Glomerular visceral epithelial cell (primary cell): ENCODE results near the gene ZNF326.
"Not testable (repeated sequence)": the region's sequence is repeated elsewhere in the genome, so short reads cannot be mapped to it uniquely, and the experiment has no call there.

Experiments
- DNase-seq: peaks from one replicate; pipeline ENCODE4 v3.0.0-alpha.2; 2016; ENCODE audit errors: extremely low spot score

Gene ZNF326

DNA sequence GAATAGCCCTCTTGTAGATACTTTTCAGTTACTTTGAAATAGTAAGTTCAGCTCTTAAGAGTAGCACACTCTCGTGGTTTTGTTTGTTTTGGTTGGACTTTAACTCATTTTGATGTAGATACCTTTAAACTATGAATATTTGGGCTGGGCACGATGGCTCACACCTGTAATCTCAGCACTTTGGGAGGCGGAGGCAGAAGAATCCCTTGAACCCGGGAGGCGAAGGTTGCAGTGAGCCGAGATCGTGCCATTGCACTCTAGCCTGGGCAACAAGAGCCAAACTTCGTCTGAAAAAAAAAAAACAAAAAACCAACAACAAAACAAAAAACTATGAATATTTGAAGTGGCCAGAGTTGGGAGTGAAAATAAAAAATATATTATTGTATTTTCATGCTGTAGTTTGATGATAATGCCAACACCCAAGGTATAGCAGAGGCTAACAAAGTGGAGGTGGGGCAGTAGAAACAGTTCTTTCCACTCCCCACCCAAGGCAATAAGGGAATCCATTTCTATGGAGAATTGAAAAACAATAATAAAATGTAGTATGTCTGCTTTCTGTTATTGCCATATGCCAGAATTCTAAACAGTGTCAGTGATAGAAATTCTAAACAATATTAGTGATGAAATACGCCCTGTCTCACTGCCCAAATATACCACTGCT lies 1.7 kb downstream of the ZNF326 start:
- DNase-seq, result no peak

DNA sequence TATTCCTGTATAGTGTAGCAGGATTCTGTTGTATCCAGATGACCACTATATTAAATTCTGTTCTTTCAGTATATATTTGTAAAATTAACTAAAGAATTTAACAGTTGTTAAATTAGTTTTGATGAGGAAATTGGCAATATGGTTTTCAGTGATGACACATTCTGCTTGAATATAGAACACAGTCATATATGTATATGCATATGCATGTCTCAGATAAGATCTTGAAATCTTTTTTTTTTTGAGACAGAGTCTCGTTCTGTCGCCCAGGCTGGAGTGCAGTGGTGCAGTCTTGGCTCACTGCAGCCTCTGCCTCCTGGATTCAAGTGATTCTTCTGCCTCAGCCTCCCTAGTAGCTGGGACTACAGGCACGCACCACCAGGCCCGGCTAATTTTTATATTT lies 2.2 kb downstream of the ZNF326 start:
- not testable (repeated sequence) for DNase-seq

DNA sequence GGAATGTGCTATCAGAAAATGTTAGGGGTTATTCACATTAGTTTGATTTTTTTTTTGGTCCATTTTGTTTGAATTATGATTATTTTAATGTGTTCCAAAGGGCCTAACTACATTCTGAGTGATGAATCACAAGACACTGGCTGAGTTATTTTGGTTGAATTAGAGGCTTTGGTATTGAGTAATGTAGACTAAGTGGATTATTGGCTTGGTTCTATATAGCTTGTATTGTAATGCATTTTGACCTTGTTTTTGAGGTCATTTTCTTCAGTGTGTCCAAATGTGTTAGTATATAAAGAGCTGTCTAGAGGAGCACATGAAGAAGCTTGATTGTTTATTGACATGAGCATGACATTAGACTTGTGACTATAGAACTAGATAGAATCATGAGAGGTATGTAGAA lies 3.4 kb downstream of the ZNF326 start:
- no peak for DNase-seq

DNA sequence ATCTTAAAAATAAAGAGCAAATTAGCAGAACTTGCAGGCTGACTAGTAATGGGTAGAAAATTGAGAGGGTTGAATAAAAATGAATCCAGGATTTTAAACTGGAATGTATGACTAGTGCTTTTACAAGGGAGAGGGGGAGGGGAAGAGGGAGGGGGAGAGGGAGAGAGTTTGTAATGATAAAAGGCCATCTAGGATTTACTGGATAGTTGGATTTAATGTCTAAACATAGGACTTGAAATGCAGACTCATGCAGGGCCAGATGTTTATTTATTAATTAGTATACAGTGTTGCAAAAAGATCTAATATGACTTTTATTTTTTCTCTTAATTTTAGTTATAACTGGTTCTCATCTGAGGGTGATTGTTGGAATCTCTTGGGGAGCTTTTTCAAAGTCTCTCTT lies 4.3 kb downstream of the ZNF326 start:
- DNase-seq, result no peak

DNA sequence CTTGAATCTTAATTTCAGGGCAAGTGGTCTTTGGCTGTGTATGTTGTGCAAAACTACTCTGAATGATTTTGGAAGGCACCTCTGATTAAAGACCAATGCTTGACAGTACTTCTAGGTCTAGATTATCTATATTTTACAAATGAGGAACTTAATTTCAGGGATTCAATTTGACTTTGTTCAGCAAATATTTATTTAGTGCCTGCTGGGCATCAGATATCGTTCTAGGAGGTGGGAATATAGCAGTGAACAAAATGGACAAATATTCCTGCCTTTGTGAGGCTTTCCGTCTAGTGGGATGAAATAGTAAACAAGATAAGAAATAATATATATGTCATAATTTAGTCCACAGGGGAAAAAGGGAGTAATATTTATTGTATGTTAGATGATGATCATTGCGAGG lies 4.7 kb downstream of the ZNF326 start:
- no peak for DNase-seq

DNA sequence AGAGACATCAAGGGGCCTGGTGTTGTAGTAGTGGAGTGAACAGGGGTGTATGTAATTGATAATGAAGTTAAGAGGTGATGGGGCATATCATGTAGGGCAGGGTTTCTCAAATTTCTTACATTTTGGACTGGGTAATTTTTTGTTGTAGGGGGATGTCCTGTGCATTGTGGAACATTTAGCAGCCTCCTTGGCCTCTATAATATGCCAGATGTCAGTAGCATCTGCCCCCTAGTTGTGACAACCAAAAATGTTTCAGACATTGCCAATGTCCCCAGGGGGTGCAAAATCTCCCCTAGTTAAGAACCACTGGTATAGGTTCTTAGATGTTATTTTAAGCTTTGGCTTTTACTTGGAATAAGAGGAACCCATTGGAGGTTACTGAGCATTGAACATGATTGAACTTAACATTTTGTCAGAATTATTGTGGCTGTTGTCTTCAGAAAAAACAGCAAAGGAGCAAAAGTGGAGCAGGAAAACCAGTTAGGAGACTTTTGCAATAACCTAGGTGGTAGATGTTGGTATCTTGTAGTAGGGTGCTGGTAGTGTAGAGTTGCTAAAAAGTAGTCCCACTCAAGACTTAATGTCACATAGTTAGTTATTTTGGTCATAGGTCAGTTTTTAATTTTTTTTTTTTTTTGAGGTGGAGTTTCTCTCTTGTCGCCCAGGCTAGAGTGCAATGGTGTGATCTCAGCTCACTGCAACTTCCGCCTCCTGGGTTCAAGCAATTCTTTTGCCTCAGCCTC lies 6.2 kb downstream of the ZNF326 start:
- no peak for DNase-seq

DNA sequence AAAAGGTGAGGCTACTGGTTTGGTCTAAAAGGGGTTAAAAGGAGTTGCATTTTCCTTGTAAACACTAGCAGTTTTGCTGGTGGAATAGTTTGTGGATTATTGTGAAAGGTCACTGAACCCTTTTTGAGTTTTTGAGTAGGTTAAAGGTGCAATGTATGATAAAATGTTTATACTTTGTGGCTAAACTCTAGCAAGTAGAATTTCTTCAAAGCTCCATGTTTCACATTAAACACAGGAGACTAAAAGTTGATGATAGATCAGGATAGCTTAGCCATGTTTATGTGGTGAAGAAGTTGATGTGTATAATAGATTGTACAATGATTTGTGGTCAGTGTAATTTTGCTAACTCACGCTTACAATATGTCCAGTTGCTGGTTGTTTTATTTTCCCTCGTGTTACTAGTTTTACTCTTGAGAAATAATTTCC lies 13.1 kb downstream of the ZNF326 start:
- DNase-seq, result no peak

DNA sequence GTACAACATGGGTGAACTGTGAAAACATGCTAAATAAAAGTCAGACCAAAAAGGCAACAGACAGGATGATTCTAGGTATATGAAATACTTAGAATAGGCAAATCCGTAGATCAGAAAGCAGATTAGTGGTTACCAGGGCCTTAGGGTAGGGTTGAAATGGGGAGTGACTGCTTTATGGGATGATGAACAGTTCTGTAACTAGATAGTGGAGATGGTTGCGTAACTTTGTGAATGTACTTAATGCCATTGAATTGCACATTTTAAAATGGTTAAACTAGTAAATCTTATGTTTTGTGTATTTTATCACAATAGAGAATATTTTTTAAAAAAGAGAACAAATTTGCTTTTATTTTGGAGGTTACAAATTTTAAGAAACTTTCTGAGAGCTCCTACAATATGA lies 17.4 kb downstream of the ZNF326 start:
- DNase-seq, result no peak

DNA sequence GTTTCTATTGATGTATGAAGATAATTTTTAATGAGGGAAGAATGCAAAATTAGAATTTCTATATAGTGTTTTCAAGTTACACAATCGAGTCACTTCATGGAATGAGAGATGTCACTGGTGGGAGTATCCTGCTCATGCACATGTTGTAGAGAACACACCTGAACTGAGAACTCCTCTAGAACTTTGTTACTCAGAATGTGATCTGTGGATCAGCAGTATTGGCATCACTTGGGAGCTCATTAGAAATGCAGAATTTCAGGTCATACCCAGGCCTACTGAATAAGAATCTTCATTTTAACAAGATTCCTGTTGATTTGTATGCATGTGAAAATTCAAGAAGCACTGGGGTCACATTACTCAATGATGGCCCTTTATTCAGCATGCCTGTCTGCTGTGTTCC lies 28.8 kb downstream of the ZNF326 start:
- no peak for DNase-seq

DNA sequence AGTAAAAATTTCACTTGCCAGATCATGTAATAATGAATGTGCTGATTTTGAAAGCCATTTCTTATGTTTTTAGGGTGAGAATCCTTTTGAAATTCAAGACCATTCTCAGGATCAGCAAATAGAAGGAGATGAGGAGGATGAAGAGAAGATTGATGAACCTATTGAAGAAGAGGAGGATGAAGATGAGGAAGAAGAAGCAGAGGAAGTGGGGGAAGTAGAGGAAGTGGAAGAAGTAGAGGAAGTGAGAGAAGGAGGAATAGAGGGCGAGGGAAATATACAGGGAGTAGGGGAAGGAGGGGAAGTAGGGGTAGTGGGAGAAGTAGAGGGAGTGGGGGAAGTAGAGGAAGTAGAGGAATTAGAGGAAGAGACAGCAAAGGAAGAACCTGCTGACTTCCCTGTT lies 32.4 kb downstream of the ZNF326 start:
- no peak for DNase-seq

DNA sequence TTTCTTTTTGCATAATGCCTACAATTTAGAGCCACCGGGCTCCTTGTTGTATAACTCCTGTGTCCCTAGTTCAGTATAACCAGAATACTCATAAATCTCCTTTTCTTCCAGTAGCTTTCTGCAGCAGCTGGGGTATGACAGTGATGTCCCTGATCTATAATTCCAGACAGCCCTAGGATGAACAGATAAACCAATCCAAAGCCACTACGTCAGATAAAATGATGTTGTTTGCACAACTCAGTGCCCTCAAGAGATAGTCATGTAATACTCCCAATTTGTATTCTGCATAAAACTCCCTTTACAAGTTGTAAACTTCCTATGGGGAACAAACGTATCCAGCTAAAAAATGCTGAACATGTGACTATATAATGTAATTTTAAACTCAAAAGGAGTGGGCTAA lies 44.7 kb downstream of the ZNF326 start:
- no peak for DNase-seq

DNA sequence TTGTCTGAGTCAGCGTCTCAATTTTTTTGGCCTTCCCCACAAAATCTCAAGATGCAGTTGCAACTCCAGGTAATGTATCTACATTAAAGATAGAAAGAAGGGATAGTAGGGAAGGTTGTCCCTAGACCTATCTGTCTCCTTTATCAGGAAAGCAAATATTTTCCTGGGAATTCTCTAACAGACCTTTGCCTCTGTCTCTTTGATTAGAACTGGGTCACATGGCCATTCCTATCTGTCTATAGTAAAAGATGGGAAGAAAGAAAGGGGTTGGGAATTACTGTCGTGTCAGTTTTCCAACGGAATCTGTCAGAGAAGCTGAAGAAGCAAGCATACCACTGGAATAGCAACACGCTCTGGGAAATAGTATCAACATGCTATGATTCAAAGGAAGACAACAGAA lies 48.7 kb downstream of the ZNF326 start:
- no peak for DNase-seq

DNA sequence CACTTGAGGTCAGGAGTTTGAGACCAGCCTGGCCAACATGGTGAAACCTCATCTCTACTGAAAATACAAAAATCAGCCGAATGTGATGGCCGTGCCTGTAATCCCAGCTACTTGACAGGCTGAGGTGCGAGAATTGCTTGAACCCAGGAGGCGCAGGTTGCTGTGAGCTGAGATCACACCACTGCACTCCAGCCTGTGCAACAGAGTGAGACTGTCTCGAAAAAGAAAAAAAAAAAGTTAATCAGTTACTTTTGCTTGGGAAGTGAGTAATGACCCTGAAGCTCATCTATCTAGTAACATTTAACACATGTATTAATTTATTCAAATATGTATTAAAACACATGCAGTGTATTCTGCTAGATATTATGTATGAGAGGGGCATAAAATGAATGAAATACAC lies 49.4 kb downstream of the ZNF326 start:
- peak; percentile 41 for DNase-seq

DNA sequence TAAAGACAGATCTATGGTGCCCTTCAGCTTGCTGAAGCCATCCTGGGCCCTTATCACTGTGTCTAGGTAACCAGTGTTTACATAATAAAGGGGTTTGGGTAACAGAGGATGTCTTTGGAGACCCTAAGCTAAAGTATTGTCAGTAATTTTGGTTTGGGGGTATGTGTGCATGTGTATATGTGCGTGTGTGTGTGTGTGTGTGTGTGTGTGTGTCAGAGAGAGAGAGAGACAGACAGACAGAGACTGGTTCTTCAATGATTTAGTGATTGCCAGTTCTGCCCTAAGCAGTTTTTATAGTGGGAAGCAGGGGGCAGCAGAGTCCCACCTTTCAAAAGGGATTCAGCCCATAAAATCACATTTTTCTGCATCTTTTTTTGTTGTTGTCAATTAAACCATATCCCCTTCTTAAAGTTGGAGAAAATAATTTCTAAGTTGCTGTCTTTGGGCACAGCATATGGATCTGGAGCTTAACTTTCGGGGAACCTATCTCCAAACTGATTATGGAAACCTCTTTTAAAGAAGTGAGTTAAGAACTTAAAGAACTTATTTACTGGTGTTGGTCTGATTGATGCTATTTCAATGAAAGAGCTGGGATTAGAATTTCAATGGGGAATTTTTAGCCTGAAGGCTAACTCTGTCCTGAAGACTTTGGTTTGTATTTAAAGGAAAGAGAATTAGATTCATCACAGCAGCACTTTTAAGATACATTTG lies 51.1 kb downstream of the ZNF326 start:
- peak; percentile 17 for DNase-seq

DNA sequence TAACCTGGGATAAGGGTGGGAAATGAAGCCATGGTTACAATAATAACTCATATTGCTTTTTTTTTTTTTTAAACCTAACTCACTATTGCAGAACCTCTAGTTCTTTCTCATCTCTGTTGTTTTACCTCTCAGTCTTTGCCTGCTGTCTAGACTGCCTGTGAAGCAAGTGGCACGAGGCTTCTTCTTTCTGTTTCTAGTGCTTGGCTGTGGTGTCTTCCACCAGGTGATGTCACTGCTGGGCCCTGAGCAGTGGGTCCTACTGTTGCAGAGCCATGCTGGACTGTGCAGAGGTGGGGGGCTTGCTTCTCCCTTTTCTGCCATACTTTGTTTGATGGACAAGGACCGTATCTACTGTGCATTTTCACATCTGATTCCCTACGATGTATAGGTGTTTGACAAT lies 51.7 kb downstream of the ZNF326 start:
- no peak for DNase-seq

DNA sequence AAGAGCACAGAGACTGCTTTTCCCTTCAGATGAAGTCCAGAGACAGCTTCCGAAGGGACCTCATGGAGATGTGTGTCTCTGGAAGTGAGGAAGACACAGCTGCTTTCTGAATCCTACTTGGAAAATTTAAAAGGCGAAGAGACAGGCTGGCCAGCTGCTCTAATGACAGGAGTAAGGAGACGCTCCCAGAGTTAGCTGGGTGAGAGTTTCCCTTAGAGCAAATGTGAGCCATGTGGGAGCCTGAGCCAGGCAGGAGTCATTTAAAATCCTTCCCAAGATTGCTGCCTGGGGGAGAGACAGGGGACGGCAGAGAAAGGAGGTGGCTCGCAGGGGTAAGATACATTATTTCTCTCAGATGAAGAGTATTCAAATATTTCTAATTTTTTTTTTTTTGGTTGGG lies 53.1 kb downstream of the ZNF326 start:
- no peak for DNase-seq

DNA sequence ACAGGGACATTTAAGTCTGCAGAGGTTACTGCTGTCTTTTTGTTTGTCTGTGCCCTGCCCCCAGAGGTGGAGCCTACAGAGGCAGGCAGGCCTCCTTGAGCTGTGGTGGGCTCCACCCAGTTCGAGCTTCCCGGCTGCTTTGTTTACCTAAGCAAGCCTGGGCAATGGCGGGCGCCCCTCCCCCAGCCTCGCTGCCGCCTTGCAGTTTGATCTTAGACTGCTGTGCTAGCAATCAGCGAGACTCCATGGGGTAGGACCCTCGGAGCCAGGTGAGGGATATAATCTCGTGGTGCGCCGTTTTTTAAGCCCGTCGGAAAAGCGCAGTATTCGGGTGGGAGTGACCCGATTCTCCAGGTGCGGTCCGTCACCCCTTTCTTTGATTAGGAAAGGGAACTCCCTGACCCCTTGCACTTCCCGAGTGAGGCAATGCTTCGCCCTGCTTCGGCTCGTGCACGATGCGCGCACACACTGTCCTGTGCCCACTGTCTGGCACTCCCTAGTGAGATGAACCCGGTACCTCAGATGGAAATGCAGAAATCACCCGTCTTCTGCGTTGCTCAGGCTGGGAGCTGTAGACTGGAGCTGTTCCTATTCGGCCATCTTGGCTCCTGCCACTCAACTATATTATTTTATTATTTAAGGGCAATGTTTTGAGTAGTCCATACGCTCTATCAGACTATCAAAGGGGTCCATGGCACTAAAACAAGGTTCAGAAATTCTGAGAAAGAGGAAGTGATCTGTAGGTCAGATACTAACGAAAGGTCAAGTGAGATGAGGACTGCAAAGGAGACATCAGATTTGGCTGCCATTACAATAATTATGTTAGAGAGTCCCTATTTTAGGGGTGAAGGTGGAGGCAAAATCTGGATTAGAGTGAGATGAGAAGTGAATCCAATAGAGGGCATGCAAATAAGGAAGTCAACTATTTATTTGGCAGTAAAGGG lies 68.1 kb downstream of the ZNF326 start:
- DNase-seq, result not testable (repeated sequence)

DNA sequence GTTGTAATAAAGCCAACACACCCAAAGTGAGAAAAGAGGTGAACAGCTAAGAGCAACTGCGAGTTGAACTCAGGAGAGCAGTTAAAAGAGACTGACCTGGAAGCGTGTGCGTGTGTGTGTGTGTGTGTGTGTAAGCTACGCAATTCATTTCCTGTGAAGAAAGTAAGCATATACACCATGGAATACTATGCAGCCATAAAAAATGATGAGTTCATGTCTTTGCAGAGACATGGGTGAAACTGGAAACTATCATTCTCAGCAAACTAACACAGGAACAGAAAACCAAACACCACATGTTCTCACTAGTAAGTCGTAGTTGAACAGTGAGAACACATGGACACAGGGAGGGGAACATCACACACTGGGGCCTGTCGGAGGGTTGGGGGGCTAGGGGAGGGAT lies 69.2 kb downstream of the ZNF326 start:
- not testable (repeated sequence) for DNase-seq

DNA sequence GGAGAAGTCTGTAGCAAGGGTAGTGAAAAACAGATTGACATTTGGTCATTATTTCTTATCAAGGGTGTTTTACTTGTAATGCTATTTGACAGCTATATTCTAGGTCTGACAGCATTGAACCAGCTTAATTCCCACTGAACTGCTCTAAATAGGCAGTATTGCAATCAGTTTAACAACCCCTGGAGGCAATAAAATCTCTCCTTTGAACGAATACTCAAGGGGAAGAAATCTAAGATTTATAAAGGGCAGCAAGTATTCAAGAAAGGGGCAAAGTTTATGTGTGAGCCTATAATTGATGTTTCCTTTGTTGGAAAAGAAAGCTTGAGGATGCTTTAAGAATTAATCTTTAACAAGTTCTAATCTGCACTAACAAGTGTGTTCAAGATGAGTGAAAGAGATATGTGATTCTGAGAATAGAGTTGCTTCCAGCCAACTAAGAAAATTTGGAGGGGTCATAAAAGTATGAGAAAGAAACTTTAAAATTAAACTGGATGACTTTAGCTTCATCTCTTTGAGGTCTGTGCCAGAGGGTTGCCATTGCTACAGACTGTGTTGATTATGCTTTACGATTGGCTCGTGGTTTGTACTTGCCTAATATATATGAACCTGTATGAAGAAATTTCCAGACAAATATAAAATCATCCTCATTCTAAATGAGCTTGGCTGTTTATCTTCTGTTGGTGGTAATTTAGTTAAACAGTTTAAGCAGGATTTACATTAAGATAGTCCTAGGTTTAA lies 72.5 kb downstream of the ZNF326 start:
- no peak for DNase-seq

DNA sequence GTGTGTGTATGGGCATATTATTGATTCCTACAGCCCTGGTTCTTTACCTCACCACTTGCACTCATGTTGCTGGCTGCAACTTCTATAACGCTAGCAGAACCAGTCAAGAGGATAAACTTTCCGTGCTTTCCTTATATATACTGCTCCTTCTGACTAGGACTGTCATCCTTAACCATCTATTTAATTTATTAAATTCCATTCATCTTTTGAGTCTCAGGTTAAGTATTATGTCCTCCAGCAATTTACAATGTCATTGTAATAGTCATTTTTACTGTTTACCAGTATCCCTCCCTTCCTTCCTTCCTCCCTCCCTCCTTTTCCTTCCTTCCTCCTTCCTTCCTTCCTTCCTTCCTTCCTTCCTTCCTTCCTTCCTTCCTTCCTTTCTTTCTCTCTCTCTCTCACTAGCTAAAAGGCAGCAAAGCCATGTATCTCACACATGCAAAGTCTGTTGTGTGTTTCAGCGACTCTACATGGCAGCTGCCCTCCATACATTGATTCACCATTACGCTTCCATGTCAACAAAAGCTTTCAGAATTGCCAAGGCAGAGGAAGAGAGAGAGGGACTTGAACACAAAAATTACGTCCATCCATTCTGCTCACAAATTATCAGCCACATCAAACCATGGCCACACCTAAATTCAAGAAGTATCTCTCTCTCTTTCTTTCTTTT lies 73.8 kb downstream of the ZNF326 start:
- no peak for DNase-seq

DNA sequence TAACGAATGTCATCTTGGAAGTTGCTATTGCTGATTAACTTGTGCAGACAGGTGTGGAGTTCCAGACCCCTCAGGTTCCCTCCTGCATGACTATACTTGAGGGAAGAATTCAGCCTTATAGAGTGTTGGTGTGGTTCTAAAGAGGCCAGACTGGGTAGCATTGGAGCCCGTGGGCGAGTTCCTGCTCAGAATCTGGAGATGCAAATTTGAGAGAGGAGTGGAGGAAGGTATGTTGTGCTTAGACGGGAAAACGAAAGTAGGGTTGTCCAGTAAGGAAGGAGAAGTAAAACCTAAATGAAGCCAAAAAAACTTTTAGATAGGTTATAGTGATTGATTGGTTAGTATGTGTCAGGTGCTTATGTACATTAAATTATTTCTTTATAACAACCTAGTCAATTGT lies 79.2 kb downstream of the ZNF326 start:
- DNase-seq, result no peak
